ENCODE results near the gene DENND4A.
"Not testable (repeated sequence)": the region's sequence is repeated elsewhere in the genome, so short reads cannot be mapped to it uniquely, and the experiment has no call there.

The DENND4A gene

GRCh38 chr15:65818927-65819562 is 27.0 kb upstream of the DENND4A start:
- DNase-seq (ENCODE audit: low read depth) = no peak

- DNase-seq (ENCODE audit: low read depth) = no peak
These were observed 24.3 kb upstream of the DENND4A start for GRCh38 chr15:65816441-65816840.

GRCh38 chr15:65816008-65816407 is 23.9 kb upstream of the DENND4A start:
- DNase-seq (ENCODE audit: low read depth) = not testable (repeated sequence)

- DNase-seq (ENCODE audit: low read depth) = not testable (repeated sequence)
These were observed 22.2 kb upstream of the DENND4A start for GRCh38 chr15:65814271-65814670.

- DNase-seq (ENCODE audit: low read depth) = no peak
These were observed 20.8 kb upstream of the DENND4A start for GRCh38 chr15:65812916-65813315.

GRCh38 chr15:65812467-65812866 is 20.4 kb upstream of the DENND4A start:
- DNase-seq (ENCODE audit: low read depth) = no peak

GRCh38 chr15:65811835-65812234 is 19.7 kb upstream of the DENND4A start:
- DNase-seq (ENCODE audit: low read depth) = no peak

GRCh38 chr15:65811011-65811733 is 19.1 kb upstream of the DENND4A start:
- DNase-seq (ENCODE audit: low read depth) = not testable (repeated sequence)

- DNase-seq (ENCODE audit: low read depth) = no peak
These were observed 14.3 kb upstream of the DENND4A start for GRCh38 chr15:65806397-65806796.

- no peak for DNase-seq (ENCODE audit: low read depth)
These were observed 13.1 kb upstream of the DENND4A start for GRCh38 chr15:65805019-65805745.

GRCh38 chr15:65804252-65804931 is 12.3 kb upstream of the DENND4A start:
- DNase-seq (ENCODE audit: low read depth) = no peak

- DNase-seq (ENCODE audit: low read depth) = no peak
These were observed 9.2 kb upstream of the DENND4A start for GRCh38 chr15:65801229-65801805.

GRCh38 chr15:65796610-65797078 is 4.6 kb upstream of the DENND4A start:
- no peak for DNase-seq (ENCODE audit: low read depth)

- no peak for DNase-seq (ENCODE audit: low read depth)
These were observed 3.6 kb upstream of the DENND4A start for GRCh38 chr15:65795663-65796216.

GRCh38 chr15:65793818-65794104 is 1.7 kb upstream of the DENND4A start:
- DNase-seq (ENCODE audit: low read depth) = no peak

GRCh38 chr15:65792988-65793817 is 1.1 kb upstream of the DENND4A start:
- DNase-seq (ENCODE audit: low read depth) = no peak

GRCh38 chr15:65791335-65792137 is 557 bp downstream of the DENND4A start:
- DNase-seq (ENCODE audit: low read depth) = no peak

- no peak for DNase-seq (ENCODE audit: low read depth)
These were observed 1.3 kb downstream of the DENND4A start for GRCh38 chr15:65790694-65791334.

GRCh38 chr15:65789759-65790425 is 2.2 kb downstream of the DENND4A start:
- DNase-seq (ENCODE audit: low read depth) = no peak
